Measurements from ENCODE around the gene RGS6.

RGS6 gene

DNA sequence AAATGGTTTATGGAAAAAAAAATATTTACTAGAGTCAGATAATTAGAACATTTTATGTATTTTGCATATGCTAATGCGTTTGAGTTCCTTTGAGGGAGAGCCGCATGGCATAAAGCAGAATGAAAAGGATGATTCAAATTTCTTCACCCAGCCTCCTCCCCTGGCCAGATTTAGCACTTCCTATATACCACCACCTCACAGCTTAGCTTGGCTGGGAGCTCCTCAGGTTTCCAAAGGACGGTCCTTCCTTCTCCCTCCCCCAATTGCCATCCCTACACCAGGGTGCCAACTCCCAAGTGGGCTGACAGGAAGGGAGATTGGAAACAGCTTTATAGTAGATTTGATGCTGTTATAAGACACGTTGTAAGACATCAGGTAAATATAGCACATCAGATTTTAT lies 157.4 kb downstream of the RGS6 start:
- no peak for DNase-seq

DNA sequence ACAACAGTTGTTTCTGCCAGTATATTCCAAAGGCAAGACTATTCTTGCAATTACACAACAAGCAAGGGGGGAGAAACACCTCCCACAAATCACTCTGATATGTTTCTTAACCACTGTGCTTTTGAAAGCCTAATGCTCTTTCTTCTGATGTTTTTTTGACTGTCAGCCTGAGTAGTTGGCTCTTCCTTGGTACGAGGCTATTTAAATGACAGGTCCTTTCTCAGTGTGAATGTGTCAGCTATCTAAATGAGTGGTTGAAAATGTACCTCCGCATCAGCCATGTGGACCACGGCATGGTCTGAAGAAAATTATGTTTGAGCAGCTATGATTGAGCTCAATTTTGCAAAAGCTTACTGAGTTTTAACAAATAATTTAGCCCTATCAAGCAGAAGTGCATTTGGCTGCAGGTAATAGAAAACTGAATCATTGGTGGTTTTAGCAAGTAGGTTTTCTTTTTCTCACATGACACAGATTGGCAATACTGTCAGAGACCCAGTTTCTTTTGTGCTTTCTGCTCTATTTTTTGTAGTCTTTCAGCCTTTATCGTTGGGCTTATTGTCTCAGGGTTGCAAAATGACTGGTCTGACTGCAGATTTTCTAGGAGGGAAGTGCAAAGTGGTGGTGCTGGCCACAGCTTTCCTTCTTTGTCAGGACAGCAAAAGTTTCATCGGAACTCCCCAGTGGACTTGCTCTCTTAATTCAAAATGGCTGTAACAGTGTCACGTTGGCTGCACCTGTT lies 162.8 kb downstream of the RGS6 start:
- no peak for DNase-seq

GRCh38 chr14:72097173-72097783 lies 165.0 kb downstream of the RGS6 start:
- no peak for DNase-seq

DNA sequence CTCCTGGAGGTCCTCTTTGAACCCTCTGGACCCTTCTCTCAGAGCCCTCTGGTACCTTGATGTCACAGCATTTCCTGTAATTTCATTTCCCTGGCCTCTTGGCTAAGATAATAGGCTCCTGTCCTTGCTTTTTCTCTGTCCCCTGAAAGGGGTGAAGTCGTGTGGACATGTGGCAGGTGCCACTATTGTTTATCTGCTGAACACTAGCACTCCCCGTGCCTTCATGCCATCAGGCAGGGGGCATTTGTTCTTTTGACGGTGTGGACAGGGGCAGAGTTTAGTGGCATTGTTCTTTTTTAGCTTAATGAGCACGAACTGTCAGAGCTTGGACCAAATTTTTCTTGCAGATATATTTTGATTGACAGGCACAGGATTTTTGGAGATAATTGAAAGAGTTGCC lies 166.0 kb downstream of the RGS6 start:
- DNase-seq: no peak

- DNase-seq: no peak
These were observed 167.3 kb downstream of the RGS6 start for GRCh38 chr14:72099566-72099965.

DNA sequence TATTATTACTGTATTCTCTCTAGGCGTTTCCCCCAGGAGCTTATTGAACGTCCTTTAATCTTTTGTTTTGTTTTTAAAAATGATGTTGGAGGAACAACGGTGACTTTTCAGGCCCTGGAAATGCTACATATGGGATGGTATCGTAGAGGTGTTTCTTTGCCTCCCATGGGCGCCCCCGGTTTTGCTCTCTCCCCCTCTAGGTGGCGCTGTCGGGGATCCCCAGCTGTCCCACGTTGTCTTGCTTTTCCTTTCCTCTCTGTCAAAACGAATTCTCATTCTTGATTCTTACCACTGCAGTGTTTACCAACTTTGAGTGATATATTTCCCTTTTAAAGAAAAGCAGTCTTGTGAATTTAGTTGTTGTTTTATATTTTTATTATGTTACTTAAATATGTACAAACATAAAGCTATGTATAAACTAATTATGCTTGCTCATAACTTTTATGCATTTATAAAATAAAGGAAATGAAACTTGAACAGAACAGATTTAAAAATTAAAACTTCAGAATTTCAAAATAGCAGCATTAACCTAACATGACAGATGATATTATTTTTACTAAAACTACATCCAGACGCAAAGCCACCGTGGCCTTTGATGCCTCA lies 171.9 kb downstream of the RGS6 start:
- DNase-seq: no peak

- no peak for DNase-seq
These were observed 179.7 kb downstream of the RGS6 start for GRCh38 chr14:72111911-72112310.

DNA sequence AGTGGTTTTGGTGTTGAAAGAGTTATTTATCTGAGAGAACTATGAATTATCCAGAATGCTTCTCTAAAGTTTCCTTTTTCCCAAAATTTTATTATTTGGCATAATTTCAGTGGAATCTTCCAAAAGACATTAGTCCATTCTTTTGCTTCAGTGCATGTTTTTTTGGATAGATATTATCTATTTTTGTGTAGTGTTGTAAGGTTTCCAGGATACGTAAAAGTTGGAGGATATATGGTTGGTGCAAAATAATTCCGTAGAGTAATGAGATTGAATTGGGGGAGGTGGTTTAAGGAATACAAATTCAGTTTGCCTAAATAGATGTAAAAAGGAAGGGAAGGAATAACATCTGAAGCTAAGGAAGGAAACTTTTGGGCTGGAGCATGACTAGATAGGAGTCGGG lies 186.6 kb downstream of the RGS6 start:
- no peak for DNase-seq

DNA sequence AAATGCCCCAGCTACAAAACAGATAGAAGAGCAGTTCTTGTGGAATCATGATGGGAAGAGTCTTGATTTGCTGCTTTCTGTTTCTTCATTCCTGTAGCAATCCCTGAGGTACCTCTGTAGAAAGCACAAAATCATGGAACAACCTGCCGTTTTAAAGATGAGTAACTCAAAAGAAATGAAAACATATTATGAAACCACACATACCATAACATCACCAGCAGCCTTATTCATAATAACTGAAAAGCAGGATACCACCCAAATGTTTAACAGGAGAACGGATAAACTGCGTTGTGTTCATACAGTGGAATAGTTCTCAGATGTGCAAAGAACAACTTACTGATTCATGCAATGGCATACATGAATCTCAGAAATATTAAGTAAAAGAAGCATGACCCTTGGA lies 188.1 kb downstream of the RGS6 start:
- DNase-seq: no peak

- no peak for DNase-seq
These were observed 191.5 kb downstream of the RGS6 start for GRCh38 chr14:72123755-72124154.

- DNase-seq: no peak
These were observed 191.9 kb downstream of the RGS6 start for GRCh38 chr14:72124171-72124570.

DNA sequence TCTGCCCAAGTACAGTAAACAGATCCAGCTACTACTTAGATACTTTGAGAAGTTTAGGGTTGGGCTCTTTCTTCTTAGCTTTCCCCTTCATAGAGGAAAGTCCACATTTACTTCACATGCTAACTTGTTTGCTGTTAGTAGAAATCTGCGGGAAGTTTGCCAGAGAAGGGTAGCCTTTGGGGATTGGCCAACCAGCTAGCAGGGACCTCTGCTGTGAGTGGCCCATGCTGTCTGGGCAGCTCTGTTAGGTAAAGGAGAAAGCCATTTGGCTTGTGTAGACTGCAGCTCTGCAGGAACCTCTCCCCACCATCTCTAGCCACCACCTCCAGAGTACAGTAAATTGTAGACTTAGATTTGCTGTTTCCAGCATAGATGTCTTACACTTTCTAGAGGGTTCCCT lies 193.9 kb downstream of the RGS6 start:
- no peak for DNase-seq

DNA sequence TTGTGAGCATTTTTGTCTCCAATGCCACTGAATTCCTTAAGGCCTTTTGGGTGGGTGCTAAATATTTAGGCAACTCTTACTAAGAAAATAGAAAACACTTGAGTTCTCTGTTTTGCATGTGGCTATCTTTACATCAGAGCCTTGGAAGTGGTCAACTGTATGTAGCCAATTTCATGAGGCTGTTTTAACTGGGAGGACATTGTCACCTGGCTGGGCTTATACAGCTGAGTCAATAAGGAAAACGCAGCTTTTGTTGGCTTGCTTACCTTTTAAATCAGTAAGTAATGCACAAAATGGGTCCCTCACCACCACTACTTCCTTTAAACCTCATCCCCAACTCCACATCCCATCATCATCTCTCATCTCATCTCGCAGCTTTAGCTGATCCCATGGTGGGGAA lies 194.3 kb downstream of the RGS6 start:
- DNase-seq: no peak

GRCh38 chr14:72128629-72129028 lies 196.4 kb downstream of the RGS6 start:
- no peak for DNase-seq

- no peak for DNase-seq
These were observed 197.1 kb downstream of the RGS6 start for GRCh38 chr14:72129291-72129690.

DNA sequence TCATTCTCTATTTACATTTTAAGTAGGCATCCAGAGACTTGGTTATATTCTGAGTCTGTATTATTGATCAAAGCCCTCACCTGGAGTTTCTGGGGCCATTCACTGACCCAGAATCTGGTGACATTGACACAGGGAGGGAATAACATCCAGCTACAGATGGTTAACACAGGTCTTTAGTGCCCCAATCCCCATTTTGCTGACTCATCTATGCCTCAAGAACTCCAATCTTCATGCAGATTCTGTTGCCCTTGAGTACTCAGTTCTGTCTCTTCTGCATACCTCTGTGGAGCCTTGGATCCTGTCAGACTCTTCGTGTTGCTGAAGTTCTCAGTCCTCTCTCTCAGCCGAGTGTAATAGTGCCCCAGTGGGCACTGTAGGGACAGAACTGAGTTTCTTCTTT lies 208.9 kb downstream of the RGS6 start:
- DNase-seq: no peak

DNA sequence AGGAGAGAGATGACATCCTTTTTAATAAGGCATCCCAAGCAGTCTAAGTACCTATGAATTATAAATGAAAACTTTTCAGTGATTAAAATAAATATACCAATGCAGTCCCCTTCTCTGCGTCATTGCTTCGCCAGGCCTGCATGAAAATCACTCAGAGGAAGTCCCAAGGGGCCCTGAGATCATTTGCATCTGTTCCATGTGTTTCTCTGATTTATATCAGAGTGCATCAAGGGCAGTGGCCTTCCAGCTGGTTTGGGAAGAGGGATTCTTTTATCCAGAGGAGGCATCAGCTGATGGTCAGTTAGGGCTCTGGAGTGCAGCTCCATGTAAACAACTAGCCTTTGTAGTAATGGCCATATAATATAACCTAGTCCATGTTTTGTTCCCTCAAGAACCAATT lies 210.1 kb downstream of the RGS6 start:
- DNase-seq: no peak

DNA sequence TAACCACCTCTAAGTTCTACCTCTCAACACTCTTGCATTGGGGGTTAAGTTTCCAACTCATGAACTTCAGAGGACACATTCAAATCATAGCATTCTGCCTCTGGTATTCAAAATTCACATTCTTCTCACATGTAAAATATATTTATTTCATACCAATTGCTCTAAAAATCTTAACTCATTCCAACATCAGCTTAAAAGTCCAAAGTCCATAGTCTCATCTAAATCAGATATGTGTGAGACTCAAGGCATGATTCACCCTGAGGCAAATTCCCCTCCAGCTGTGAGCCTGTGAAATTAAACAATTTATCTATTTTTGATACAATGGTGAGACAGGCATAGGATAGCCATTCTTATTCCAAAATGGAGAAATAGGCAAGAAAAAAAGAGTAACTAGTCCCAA lies 214.0 kb downstream of the RGS6 start:
- DNase-seq: no peak

GRCh38 chr14:72154645-72155378 lies 222.6 kb downstream of the RGS6 start:
- DNase-seq: no peak

- no peak for DNase-seq
These were observed 223.3 kb downstream of the RGS6 start for GRCh38 chr14:72155379-72155993.

DNA sequence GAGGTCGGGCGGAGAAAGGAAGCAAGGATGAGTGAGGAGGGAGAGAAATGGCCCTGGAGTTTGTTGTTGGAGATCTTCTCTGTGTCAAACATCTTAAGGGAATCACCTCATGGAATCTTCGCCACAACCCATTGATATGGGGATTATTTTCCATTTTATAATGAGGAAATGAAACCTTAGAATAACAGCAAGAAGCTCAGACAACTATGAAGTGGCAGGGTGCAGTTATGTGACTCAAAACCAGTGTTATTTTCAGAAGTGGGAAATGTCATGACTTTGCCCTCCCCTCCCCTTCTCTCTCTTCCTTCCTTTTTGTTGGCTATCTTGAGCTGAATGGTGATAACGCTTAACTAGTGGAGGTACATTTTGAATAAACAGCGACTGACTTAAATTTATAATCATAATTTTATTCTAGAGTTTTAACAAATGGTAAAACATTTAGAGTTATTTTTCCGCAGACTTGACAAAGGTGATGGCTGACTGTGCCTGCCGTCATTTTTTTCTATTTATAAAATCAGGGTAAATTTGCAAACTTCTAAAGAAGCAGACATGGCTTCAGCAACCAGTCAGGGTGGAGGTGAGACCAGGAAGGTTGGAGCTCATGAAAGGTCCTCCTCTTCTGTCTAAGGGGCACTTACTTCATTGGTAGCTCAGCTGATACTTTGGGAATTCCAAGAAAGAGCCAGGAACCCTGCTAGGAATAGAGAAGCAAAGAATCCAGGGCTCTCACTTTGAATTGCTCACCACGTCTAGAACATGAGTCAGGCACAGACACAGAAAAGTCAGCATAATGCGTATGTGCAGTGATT lies 232.4 kb downstream of the RGS6 start:
- DNase-seq: no peak

DNA sequence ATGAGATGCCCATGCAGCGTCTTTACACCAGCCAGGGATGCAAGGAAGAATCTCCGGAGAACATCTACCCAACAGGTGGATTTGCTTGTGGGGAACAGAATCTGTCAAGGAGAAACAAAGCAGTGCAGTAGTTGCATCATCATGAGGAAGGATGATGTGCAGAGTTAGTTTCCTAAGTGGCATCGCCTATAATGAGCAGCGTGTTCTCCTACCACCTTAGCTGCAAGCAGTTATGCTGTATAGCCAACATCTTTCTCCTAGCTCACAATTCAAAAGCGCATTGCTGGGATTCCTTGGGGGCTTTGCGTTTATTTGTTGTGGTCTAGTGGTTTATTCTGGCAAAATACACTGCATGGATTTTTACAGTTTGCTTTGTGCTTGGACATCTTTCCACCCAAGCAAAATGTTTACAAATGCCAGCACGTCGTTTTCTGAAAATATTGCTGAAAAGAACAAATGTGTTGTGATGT lies 233.0 kb downstream of the RGS6 start:
- DNase-seq: no peak

Data from NCI-H2107 (cell line).